GM18519 (cell line): ENCODE data around the gene DPY19L3.
A peak's percentile ranks its signal among the peaks of the same experiment; 100 is the strongest.
"Not testable (repeated sequence)": the region's sequence is repeated elsewhere in the genome, so short reads cannot be mapped to it uniquely, and the experiment has no call there.

Experiments used
- ATAC-seq: cut with Tn5 transposase; IDR thresholded peaks from one replicate; pipeline ENCODE4 v1.9.1; 2021; ENCODE audit warnings: mild to moderate bottlenecking, moderate library complexity; ENCODE audit not compliant: unreplicated experiment, low FRiP score

The DPY19L3 gene

DNA sequence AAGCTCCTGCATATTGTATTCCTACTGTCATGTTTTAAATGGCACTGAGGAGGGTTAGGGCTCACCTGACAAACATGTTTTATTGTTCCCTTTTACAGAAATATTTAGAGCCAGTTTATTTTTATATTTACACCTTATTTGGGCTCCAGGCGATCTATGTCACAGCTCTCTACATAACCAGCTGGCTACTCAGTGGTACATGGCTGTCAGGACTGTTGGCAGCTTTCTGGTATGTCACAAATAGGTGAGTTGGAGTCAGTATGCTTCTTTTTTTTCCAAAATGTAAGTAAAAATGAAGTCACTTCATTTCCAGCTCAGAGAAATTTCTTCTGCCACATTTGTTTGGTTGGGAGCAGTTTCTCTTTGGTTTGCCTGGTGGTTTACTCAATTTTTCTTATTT, 31.5 kb downstream of the DPY19L3 start:
- ATAC-seq = no peak

DNA sequence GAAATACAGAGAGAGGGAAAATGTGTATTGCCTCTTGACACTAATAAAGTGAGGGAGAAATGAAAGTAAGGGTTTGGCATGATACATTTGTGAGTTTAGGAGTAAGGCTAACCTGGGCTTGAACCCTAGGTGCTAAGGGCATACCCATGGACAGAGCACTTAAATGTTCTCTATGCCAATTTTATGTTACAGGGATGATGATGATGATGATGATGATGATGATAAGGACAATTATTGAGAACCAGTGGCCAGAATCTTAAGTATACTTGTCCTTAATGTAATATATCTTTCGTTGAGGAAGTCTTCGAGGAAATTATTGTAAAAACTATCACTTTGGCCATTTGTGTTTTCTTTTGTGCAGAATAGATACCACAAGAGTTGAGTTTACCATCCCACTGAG, 33.2 kb downstream of the DPY19L3 start:
- ATAC-seq = no peak

DNA sequence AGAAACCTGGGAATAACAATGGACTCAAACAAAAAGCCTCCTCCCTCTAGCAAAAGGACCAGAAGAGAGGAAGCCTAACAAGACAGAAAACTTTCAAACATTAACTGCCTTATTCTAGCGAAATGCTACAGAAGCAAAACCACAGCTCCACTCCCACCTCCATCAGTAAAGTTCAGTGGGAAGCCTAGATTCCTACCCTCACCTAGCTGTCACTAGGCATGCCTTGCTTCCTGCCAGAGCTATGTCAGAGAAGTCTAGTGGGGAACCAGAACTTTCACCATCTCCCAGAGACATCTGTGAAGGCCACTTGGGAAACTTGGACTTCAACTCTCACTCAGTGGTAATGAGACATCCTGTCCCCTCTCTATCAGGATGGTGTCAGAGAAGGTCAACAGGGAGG, 37.1 kb downstream of the DPY19L3 start:
- no peak for ATAC-seq

DNA sequence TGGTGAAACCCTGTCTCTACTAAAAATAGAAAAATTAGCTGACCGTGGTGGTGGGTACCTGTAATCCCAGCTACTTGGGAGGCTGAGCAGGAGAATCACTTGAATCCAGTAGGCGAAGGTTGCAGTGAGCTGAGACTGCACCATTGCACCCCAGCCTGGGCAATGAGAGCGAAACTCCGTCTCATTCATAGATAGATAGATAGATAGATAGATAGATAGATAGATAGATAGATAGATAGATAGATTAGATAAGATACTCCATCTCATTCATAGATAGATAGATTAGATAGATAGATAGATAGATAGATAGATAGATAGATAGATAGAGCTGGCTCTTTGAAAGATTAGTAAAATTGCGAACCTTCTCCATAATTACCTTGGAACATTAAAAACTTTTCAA, 42.0 kb downstream of the DPY19L3 start:
- ATAC-seq = not testable (repeated sequence)

DNA sequence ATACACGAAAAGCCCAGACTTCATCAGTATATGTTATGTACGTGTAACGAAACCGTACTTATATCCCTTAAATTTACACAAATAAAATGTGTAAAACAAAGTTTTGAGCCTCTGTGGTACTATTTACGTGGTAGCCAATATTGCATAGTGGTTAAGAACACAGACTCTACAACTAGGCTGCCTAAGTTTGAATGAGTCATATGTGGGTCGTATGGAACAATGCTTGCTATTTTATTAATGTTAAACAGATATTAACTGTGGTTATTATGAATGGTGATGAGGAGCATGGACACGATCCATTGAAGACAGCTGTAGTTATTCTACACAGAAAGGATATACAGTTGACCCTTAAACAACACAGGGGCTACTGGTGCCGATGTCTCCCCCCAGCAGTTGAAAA, 42.5 kb downstream of the DPY19L3 start:
- ATAC-seq = no peak

DNA sequence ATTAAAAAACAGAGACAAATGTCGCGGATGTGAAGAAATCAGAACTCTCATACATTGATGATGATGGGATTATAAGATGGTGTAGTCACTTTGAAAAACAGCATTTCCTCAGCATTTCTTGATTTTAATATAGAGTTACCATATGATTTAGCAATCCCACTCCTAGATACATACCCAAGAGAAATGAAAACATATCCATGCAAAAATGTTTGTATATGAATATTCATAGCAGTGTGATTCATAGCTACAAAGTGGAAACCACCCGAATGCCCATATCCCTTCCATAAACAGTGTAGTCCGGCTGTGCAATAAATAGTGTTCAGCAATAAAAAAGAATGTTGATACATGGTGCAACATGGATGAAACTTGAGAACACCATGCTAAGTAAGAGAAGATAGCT, 44.6 kb downstream of the DPY19L3 start:
- no peak for ATAC-seq

DNA sequence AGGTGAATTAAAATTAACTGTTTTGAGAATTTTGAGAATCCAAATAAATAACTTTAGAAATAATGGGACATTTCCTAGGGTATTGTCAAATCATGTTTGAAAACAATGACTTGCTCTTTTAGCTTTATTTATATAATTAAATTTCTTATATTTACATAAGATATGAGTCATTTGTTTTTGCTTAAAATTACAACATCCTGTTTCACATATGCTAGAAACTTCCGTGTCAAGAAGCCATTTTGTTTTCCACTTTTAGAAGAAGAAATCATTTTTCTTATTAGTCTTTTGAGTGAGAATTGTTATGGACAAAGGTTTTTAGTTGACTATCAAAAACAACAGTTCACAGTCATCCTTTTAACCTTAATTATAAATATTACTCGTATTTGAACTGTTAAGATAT, 48.2 kb downstream of the DPY19L3 start:
- ATAC-seq = no peak

DNA sequence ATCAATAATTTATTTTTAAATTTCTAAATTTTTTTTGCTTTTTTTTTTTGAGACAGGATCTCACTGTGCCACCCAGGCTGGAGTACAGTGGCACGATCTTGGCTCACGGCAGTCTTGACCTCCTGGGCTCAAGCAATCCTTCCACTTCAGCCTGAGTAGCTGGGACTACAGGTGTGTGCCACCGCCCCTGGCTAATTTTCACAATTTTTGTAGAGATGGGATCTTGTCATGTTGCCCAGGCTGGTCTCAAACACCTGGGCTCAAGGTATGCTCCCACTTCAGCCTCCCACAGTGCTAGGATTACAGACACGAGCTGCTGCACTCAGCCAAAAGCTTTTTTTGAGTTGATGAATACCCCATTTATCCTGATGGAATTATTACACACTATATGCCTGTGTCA, 50.8 kb downstream of the DPY19L3 start:
- ATAC-seq = no peak

DNA sequence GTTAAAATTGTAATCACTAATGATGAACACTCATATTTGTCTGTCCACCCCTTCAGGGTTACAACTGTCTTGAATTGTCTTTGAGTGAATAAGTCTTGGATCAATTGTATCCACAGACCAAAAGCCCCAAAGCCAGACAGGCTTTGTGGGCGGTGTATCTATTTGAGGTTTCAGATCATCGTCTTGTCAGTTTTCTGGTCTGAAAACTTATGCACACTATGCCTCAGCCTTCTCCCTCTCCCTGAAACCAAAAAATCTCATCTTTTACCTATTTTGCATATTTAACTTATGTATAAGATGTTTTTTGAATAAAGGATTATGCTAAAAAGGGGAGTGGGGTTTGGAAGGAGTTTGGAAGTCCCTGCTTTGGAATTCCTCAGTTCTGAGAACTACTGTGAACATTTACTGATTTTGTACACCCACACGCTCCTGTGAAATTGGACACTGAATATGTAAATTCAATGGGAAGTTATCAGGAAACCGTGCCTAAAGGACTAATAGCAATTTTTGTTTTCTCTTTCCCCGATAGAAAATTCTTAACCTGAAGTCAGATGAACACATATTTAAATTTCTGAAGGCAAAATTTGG, 52.1 kb downstream of the DPY19L3 start:
- ATAC-seq = no peak

DNA sequence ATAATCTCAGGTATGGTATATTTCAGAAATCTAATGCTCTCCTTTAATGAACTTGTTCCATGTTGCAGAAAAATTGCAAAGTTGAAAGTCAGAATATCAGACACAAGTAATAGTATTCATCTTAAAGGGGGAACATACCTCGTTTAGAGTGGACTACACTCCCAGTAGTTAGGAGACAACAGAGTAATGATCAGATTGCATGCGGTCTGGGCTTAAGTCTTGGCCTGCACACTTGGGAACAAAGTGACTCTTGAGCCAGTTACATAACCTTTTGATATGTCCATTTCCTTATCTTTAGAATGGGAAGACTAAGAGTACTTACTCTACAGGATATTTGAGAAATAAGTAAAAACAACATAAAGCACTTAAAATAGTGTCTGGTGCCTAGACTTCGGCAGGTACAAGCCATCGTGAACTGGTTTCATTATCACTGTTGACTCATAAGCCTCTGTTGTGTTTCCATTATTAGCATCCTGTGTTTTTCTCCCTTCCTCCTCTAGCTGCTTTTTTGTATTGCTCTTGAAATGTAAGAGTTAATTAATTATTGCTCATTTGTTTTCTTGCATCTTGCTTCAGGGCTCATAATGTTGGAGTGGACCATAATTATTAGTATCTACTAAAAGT, 53.0 kb downstream of the DPY19L3 start:
- peak; percentile 84 for ATAC-seq

DNA sequence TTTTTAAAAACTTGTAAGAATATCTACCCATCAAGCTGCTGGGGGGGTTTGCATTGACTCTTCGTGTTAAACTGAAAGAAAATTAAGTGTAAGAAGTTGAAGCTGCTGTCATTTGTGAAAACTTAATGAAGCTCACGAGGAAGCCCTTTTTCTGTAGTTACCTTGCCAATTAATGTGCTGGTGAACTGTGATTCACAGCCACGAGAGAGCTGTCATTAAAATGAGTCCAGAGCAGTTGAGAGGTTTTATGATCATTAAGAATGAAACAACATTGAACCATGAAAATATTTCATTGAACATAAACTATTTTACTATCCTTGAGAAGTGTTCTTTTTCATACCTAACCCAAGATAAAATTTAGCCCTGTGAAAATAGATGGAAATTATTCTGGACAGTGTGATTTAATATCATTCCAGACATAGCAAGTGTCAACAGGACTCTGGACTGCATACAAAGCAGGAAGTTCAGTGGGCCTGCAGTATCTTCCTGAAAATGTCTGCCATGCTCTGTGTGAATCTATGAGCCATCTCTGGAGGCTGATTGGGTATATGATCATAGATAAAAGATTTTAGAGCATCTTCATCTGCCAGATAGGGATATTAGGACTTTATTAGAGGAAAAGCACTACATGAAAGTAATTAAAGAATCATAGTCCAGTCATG, 53.8 kb downstream of the DPY19L3 start:
- no peak for ATAC-seq

DNA sequence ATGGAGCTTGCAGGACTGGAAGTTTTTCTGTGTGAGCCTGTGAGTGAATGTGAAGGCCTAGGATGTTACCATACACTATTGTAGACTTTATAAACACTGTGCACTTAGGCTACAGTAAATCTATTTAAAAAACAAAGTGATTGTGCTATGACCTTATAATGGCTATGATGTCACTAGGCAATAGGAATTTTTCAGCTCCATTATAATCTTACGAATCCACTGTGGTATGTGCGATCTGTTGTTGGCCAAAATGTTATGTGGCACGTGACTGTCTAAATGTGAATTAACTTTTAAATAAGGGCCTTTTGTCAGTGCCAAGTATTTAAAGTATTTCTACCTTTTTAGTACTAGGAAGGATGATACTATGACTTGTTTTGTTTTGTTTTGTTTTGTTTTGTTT, 54.9 kb downstream of the DPY19L3 start:
- ATAC-seq = no peak

DNA sequence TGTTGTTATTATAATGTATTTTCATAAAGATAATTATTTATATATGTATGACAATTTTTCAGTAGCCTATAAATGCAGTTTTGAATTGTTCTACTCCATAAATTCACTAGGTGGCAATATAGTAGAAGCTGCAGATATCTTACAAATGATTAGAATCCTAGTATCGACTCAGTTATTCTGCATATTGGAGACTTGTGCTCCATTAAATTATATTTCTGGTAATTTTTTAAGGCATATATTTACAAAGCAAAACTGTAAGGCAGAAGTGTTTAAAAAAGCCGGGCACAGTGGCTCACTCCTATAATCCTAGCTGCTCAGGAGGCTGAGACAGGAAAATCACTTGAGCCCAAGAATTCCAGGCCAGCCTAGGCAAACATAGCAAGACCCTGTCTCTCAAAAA, 58.7 kb downstream of the DPY19L3 start:
- no peak for ATAC-seq

DNA sequence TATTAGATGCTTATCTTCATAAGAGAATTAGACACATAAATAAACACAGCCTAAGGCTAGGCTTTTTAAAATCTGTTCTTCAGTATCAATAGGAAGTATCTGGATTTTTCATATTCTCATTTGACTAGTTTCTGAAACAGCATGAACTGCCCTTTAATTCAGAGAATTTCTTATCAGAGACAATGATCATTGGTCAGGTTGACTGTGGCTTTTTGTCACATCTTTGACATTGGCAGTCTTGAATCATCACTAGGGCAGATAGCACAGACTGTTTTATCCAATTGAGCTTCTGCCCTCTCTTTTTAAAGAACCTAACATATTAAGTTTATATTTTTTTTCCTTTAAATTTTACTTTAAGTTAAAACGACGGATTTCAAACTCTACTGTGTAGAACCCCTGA, 59.6 kb downstream of the DPY19L3 start:
- no peak for ATAC-seq

DNA sequence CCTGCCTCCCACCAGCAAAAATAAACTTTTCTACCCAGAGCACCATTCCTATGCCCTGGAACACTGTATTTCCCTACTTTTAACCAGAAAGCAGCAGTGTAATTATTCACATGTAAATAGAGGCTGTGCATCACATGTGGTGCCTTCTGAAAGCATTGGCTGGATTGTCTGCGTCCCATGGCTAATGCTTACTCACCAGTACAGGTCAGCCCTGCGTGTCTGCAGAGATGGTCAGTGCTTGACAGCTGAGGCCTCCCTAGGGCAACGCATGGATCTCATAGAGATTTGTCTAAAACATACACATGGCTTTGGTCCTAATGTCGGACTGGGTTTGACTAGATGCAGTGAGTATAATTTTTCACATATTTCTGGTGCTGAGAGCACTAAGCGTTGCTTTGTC, 64.2 kb downstream of the DPY19L3 start:
- ATAC-seq = no peak

DNA sequence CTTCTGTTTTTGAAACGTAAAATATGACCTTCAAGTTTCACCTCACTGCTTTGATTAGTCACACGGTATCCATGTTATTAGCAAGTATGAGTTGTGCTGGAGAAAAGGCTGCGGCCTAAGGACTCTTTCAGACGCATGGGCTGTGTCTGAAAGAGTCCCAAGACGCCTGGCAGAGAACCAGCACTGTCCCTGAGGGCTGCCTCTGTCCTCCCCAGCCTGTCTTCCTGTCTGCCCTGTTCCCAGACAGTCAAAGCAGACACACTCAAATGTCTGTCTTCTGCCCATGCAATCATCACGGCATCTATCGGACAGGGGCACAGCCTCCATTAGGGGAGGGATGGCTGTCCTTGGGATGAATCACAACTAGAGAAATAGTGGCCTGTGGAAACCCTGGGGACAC, 65.5 kb downstream of the DPY19L3 start:
- ATAC-seq = no peak

DNA sequence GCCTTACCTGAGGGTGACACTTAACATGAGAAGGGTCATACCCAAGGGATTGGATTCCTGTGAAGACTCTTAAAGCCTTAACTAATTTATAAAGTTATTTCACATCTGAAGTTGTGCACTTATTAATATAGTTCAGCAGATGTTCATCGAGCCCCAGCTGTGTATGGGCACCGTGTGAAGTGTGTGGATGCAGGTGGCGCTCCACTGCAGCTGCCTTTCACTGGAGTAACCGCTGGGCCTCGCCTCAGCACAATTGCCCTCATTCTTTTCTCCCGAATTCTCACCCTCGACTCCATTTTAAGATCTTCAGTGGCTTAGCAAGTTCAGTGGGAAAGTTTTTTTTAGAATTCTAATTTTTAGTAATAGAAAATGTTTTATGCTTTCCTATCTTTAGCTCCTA, 66.2 kb downstream of the DPY19L3 start:
- ATAC-seq = no peak

DNA sequence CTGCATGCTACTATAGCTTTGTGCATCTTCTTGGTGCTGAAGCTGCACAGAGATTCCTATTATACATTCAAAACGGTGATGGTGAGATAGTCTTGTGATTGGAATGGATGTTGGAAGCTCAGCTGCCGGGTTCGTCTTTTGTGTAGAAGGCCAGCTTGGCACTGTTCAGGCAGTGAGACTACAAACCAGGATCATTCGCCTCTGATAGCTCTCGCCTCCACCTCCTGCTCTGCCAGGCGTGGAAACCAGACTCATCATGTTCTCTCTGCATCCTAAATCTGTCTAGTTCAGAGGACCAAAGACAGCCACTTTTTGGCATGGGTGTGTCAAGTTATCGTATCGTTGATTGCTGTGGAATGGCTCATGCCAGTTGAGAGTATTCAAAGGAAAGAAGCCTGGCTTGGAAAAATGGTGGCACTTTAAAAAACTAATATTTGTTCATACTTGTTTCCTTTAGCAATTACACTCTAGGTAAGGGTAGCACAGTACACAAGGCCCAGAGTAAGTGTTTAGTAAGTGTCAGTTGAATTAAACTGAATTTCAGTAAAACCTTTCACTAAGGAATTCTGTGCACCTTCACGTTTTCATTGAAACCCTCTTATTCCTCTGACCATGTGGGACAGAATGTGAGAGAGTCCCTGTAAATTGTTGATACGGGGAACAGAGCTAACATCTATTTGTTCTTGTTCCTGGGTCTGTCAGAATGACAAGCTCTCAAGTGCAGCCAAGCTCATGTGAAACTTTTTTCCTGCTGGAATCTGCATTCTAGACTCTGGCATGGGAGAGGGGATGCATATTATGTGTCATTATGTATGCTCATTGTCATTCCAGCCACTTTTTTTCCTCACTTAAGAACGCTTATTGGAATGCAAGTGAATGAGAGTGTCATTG, 69.8 kb downstream of the DPY19L3 start:
- ATAC-seq = no peak

DNA sequence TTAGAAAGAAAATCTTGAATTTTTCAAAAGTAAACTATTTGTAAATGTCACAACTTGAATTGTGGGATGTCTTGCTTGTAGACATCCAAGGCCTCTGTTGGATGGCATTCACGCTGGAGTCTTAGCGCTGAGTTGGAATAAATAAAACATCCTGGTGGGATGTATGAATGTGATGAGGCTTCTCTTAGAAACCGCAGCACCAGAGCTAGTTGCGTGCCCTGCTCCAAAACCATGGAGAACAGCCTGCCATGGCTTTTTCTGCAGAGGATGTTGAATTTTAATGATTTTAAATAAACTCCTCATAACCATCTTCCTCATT, 70.4 kb downstream of the DPY19L3 start:
- ATAC-seq = no peak

DNA sequence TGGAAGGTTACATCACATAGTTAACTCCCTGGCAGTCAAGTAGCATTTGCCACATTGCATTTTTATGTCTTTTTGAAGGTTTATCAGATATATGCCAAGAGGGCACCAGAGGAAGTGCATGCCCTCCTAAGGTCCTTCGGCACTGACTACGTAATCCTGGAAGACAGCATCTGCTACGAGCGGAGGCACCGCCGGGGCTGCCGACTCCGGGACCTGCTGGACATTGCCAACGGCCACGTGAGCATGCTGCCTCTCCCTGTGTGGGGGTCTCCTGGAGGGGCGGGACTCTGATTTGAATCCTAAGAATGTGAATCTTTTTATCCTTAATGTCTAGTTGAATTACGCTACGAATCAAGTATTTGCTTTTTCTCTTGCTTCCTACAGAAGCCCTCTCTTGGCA, 74.8 kb downstream of the DPY19L3 start:
- ATAC-seq = no peak

DNA sequence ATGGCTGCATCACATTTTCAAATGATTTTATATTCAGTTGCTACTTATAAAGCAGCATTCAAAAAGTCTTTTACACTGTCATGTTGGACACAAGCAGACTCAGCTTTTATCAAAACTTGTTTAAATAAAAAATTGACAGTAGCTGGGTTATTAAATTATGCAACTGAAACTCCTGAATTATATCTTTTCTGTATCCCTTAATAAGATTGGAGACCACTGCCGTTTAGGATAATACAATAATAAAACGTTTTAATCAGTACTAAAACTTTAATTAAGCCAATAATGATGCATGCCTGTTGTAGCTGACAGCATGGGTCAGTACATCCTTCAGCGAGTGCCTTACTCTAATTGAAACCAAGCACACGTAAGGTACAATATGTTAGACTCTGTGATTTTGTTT, 78.0 kb downstream of the DPY19L3 start:
- ATAC-seq = no peak
